Thoracic aorta (tissue), 2 donors: ENCODE results near the gene B3GNT2. TPM values are rescaled to one million over a fixed set of nuclear protein-coding genes. Genes with fewer than 3 reads are reported as not detected.

Experiments used
- ATAC-seq: fragments of 150-250 bp; one replicate; pipeline ENCODE4 v1.8.0; 2017; ENCODE audit warnings: low read depth; ENCODE audit not compliant: insufficient number of reproducible peaks, low FRiP score
- DNase-seq: peaks from one replicate; pipeline ENCODE4 v3.0.0-alpha.2; 2020; ENCODE audit warnings: low spot score
- H3K27ac ChIP-seq, 2 donors: fragments of 200-600 bp; sonication (generic); 1 replicate in 1 of 2; 2 replicates in 1 of 2; pipeline ENCODE4 v1.5.1; 2016; ENCODE audit warnings: mild to moderate bottlenecking in 2 of 2, moderate library complexity in 2 of 2
- H3K27me3 ChIP-seq: fragments of 200-600 bp; sonication (generic); replicated peaks from 2 replicates; pipeline ENCODE4 v1.6.0; 2016; ENCODE audit warnings: mild to moderate bottlenecking; ENCODE audit not compliant: insufficient read depth
- H3K36me3 ChIP-seq: fragments of 200-600 bp; sonication (generic); one replicate; pipeline ENCODE4 v1.5.1; 2016
- H3K4me1 ChIP-seq, 2 donors: fragments of 200-600 bp; sonication (generic); 1 replicate in 1 of 2; 2 replicates in 1 of 2; pipeline versions ENCODE4 v1.5.1 to v1.6.0; 2016; ENCODE audit warnings: low read depth in 2 of 2, mild to moderate bottlenecking in 1 of 2; ENCODE audit not compliant: control insufficient read depth in 1 of 2
- H3K4me3 ChIP-seq: fragments of 200-600 bp; sonication (generic); 2 replicates; pipeline ENCODE4 v1.5.1; 2016; ENCODE audit warnings: mild to moderate bottlenecking
- H3K9me3 ChIP-seq: fragments of 200-600 bp; sonication (generic); 2 replicates; pipeline ENCODE4 v1.5.1; 2016
- CTCF ChIP-seq: fragments of 200-600 bp; sonication (generic); IDR thresholded peaks from one replicate; pipeline ENCODE4 v1.5.1; 2019; ENCODE audit warnings: antibody characterized with exemption
- total RNA-seq, 2 donors: library from RNA; depleted of rRNA; stranded (reverse); fragments of >200 nt; gene quantifications; one replicate each; pipeline versions ENCODE4 v1.1.0 to v1.2.3, GENCODE V29; 2016

The B3GNT2 gene
- total RNA-seq, 2 donors from 2014 or later: 20.1 to 27.9 TPM

- Histone ChIP-seq H3K27me3 (no peaks in the 10 kb centered on the region), H3K9me3 (no peaks in the 10 kb centered on the region), H3K36me3 (no peaks in the 10 kb centered on the region), H3K4me1 (peaks cover 0 to 8% of the 10 kb centered on the region in 2 donors), H3K4me3 (no peak overlapping the region), H3K27ac (no peak overlapping the region)
- TF ChIP-seq CTCF: no peak
- DNase-seq: no peak
- ATAC-seq: no peak
Measured at GRCh38 chr2:62186156-62186905, 9.6 kb upstream of the B3GNT2 start.

- H3K27ac ChIP-seq: no peak overlapping the region
- no peaks in the 10 kb centered on the region for H3K9me3 ChIP-seq
- no peak for DNase-seq
- no peak for TF ChIP-seq CTCF
- H3K4me1 ChIP-seq: peaks cover 0 to 8% of the 10 kb centered on the region in 2 donors
- H3K27me3 ChIP-seq: no peaks in the 10 kb centered on the region
- no peak overlapping the region for H3K4me3 ChIP-seq
- ATAC-seq: no peak
- H3K36me3 ChIP-seq: no peaks in the 10 kb centered on the region
Measured at GRCh38 chr2:62187246-62187645, 8.7 kb upstream of the B3GNT2 start.

GRCh38 chr2:62188416-62188815 lies 7.5 kb upstream of the B3GNT2 start:
- Histone ChIP-seq H3K9me3 (no peaks in the 10 kb centered on the region), H3K4me3 (no peak overlapping the region), H3K4me1 (peaks cover 0 to 8% of the 10 kb centered on the region in 2 donors), H3K27me3 (no peaks in the 10 kb centered on the region), H3K27ac (no peak overlapping the region), H3K36me3 (no peaks in the 10 kb centered on the region)
- no peak for TF ChIP-seq CTCF
- ATAC-seq (no peak), DNase-seq (no peak)

- no peaks in the 10 kb centered on the region for H3K27me3 ChIP-seq
- no peak for TF ChIP-seq CTCF
- ATAC-seq (no peak), DNase-seq (no peak)
- no peaks in the 10 kb centered on the region for H3K36me3 ChIP-seq
- no peaks in the 10 kb centered on the region for H3K9me3 ChIP-seq
- H3K4me3 ChIP-seq: no peak overlapping the region
- peaks cover 0 to 8% of the 10 kb centered on the region in 2 donors for H3K4me1 ChIP-seq
- H3K27ac ChIP-seq: no peak overlapping the region
Measured at GRCh38 chr2:62189196-62189595, 6.7 kb upstream of the B3GNT2 start.

GRCh38 chr2:62192811-62193210 lies 3.1 kb upstream of the B3GNT2 start:
- Histone ChIP-seq H3K36me3 (no peaks in the 10 kb centered on the region), H3K9me3 (no peaks in the 10 kb centered on the region), H3K4me3 (no peak overlapping the region), H3K27me3 (no peaks in the 10 kb centered on the region), H3K27ac (no peak overlapping the region), H3K4me1 (peaks cover 0 to 8% of the 10 kb centered on the region in 2 donors)
- ATAC-seq (no peak), DNase-seq (no peak)
- TF ChIP-seq CTCF: no peak
